Stimulated activated CD4-positive, alpha-beta T cell treated with anti-CD3 and anti-CD28 coated beads, Interleukin-2, amount 100 ng/mL, for 24 hours (primary cell): ENCODE data around the gene PPP2R2C.

Source experiments
- DNase-seq, 2 donors: peaks; one replicate each; pipeline ENCODE4 v3.0.0-alpha.2; 2020

Gene PPP2R2C

DNA sequence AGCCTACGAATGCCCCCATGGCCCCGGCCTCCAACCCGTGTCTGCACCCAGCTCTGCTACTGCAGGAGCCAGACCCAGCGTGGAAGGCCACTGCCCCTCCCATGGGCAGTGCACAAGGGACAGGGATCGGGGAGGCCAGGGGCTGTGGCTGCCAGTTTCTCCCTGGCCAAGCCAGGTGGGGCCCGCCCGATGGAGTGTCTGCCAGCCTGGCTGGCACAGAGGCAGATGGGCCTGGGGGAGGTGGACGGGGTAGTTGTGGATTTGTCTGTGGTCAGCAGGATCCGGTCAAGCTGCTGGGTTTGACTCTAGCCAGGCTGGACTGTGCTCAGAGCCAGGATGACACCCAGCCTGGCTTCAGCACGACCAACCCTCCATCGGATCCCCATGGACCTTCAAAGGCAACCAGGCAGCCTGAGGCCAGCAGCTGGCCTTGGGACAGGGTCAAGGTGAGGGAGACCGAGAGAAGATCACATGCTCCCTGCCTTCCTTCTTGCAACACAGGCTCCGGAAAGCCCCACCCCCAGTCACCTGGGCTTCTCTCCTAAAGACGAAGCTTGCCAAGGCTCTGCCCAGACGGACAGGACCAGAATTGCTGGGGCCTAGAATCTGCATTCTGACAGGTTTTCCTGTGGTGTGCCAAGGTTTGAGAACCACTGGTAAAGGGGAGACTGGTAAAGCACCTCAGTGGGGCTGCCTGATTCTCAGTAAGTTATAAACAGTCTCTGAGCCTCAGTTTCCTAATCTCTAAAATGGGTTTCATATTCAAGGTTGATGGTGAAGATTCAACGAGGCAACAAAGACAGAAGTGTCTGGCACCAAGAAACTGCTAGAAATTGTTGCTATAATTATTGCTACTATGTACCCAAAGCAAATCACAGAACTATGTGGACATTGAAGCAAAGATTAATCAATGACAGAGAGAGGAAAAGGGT is 78.6 kb downstream of the PPP2R2C start:
- no peak for DNase-seq

DNA sequence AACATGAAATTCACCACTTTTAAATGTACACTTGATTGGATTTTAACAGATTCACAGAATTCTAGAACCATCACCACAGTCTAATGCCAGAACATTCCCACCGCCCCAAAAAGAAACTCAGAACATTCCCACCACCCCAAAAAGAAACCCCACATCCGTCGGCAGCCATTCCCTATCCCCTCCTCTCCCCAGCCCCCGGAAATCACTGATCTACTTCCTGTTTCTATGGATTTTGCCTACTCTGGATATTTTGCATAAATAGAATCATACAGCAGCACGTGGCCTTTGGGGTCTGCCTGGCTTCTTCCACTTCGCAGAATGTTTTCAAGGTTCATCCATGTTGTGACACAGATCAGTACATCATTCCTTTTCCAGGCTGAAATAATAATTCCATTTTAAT is 79.3 kb downstream of the PPP2R2C start:
- DNase-seq, result no peak

DNA sequence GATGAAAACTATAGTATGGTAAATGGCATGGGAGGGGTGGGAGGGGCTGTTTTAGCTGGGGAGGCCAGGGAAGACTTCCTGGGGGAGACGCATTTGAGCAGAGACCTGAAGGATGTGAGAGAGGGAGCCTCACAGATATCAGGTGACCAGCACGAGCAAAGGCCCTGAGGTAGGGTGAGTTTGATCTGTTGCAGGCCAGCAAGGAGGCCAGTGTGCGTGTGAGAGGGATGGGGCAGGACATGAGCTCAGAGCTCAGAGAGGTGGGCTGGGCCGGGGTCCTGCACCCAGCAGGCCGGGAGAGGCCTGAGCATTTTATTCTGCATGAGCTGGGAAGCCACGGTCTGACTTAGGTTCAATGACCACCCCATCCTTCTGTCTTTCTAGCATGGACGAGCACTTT is 80.0 kb downstream of the PPP2R2C start:
- no peak for DNase-seq

DNA sequence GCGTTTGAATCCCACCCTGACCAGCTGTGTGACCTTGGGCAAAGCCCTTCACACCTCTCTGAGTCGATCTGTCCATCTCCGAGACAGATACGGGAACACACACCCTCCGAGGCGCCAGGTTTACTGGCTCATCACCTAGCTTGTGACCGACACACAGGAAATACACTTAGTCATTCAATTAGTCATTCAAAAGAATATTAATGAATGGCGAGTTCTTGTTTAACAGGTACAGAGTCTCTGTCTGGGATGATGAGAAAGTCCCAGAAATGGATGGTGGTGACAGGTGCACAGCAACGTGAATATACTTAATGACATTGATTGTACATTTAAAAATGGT is 80.6 kb downstream of the PPP2R2C start:
- DNase-seq, result no peak

DNA sequence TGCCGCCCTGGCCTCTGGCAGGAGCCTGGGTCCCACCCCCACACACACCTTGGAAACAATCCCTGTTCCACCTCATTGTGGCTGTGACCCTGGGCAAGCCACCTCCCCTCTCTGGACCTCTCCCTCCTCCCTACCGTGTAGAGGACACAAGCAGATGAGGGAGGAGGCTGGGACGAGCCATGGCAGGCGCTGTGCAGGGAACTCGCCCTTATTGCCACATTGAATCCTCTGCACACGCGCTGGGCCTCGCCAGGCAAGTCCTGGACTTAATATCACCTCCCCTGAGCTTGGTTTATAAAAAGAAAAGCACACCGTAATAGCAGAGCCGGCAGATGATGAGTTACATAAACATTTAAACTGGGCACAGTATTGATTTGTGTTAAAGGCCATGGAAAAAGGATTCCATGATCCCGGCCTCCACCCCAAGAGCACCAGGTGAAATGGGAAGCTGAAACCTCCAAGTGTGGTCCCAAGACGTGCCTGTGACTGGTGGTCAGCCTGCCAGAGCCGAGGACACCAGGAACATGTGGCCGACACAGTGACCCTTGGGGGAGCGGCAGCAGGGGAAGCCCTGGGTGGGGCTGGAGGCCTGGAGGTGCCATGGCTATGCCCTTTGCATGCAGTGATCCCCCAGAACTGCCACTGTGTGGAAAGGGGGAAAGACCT is 81.1 kb downstream of the PPP2R2C start:
- DNase-seq, result no peak

DNA sequence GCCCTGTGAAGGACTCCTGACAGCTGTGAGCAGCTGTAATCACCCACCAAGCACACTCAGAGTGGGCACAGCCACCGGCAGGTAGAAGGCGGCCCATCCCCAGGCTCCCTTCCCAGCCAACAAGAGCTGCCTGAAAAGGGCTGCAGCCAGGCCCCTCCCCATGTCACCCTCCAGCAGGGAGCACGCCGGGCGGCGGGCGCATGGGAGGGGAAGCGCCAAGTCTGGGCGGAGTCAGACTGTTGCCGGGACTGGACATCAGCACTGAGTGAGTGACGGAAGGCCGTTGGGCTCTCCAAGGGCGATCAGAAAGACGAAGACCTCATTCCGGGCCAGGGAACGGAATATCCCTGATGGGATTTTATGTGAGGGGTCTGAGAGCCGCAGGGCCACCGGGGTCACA is 82.1 kb downstream of the PPP2R2C start:
- DNase-seq, result no peak

DNA sequence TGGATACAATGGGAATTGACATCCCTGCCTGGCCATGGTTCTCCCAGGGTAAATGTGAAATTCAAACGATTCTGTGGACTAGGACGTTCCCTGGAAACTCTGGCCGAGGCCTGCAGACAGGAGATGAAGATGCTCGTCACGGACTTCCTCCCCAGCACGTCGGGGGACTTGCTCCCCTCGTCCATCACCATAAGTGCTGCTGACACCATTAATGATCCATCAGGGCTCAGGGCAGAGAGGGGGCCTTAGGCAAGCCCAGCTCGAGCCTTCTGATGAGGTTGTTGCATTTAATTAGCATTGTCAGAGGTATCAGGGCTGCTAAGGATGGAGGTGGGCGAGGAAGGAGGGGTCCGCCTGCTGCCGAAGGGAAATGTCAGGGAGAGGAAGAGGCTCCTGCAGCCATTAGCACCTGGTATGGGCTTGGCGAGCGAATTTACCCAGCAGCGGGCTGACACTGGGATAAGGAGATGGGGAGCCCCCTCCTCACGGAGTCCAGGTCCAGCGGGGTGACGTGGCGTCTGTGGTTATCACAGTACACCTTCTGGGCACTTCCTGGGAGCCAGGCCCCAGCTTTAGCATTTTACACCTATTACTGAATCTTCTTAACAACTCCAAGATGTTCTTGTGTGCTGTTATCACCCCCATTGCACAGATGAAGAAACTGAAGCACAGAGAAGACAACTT is 83.1 kb downstream of the PPP2R2C start:
- no peak for DNase-seq

DNA sequence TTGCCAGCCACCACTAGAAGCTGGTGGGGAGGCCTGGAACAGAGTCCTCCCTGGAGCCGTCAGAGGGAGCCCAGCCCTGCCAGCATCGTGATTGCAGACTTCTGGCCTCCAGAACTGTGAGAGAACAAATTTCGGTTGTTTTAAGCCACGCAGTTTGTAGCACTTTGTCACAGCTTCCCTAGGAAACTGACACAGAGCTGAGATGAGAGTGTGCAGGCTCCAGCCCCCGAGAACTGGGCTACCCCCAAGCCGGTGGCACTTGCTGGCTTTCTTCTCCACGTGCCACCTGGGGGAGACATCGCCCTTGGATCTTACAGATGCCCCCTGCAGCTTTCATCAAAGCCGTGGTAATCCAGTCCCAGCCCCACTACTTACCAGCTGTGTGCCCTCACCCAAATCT is 83.7 kb downstream of the PPP2R2C start:
- DNase-seq, result no peak

DNA sequence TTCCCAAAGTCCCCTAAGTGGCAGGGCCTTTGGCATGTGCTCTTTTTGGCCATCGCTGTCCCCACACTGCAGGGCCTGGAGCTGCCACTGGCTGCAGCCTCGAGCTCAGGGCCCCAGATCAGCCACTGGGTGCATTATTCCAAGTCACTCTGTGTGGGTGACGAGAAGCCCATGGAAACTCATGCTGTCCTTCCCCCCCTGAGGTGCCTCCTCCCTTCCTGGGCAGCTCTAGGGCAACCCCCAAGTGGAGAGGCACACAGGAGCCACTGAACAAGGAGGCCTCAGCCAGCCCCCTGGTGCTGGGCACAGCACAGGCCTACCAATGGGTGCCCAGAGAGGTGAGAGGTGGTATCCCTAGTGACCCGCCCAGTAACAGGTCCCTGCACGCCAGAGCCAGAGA is 84.5 kb downstream of the PPP2R2C start:
- no peak for DNase-seq

DNA sequence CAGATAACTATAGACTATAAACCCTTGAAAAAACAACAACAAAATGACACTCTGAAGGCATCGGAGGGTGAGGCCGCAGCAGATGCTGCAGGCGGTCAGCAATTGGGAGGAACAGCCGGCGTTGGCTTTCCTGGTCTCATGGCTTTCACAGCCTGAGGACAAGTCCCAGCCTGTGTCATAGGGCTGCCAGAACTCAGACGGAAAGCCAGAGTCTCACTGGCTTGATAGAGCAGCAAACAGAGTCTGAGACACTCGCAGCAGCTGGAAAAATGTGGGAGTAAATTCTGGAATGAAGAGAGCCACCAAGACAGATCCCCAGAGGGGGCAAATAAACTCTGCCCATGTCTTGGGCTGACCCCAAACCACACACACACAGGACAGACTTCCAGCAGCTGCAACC is 86.3 kb downstream of the PPP2R2C start:
- DNase-seq, result no peak

DNA sequence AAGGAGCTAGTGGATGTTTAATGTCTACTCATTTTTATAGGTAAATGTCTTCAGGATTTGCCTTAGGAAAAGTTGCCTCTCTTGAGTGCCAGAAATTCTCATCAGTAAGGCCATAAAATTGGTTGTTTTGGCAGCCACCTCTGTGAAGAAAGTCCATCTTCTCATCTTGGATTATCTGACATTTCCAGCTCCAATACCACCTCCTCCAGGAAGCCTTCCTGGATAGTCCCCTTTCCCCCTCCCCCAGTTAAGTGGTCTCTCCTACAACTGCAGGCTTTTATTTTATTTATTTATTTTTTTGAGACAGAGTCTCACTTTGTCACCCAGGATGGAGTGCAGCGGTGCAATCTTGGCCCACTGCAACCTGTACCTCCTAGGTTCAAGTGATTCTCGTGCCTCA is 87.1 kb downstream of the PPP2R2C start:
- no peak for DNase-seq

DNA sequence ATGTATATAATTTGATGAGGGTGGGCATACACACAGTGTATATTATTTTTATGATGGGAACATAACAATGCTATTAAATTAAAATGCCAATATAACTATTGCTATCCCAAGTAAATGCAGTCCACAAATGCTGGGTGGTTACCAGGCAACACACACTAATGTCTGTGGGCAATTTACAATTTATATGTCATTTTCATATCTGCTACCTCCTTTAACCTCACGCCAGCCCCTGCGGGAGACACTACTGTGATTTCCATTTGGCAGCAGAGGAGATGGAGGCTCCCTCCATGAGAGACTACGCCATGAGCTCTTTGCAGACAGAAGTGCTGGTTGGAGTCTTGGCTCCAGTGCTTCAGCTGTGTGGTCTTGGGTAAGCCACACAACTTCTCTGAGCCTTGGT is 87.9 kb downstream of the PPP2R2C start:
- no peak for DNase-seq

DNA sequence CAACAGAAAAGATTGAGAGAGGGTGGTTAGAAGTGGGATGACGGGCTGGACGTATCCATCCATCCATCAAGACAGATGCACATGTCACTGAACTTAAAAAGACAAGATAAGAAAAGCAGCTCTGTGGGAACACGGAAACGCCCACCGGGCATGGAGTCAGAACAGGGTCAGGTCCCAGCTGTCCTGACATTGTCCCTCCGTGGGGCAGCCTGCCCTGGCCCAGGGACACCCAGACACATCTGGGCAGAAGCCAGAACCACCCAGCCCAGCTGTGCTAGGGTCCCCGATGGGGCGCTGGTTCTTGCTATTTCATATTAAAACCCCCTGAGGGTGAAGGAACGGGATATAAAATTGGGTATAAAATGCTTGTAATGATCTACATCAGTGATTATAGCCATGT is 88.5 kb downstream of the PPP2R2C start:
- no peak for DNase-seq

DNA sequence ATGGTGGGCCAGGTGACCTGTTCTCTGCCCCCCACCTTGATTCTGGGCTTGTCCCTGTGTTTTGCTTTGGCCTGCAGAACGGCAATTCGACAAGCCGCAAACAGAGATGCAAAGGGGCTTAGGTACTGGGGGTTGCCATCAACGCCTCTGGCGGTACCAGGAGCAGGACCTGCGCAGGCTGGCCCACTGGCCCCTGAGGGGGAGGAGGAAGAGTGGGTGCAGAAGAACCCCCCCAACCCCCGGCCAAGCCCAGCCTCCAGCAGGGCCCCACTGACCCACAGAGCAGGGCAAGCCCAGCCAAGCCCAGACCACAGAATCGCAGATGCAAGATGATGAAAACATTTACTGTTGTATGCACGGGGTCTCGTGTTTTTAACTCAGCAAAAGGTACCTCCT is 89.4 kb downstream of the PPP2R2C start:
- no peak for DNase-seq

DNA sequence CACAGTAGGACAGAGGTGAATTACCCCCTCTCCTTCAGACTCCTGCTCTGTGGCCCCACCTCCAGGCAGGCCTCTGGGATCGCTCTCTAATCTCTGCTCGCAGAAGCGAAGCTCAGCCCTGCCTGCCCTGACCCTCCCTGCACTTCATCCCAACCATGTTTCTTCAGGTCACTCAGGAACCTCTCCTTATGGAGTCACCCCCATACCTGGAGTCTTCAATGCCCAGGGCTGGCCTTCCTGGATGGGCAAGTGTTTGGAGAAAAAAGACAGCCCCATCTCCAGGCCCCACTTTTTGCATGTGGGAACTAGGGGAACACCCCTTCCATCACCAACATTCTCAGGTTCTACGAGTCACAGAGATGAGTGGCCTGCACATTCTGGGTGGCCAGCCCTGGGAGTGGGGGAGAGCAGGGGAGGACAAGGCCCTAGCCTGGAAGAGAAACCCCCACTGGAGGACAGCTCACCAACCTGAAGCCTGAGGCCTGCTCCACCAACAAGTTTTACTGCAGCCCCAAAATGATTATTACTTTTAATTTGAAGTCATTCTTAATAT is 90.8 kb downstream of the PPP2R2C start:
- DNase-seq, result no peak

DNA sequence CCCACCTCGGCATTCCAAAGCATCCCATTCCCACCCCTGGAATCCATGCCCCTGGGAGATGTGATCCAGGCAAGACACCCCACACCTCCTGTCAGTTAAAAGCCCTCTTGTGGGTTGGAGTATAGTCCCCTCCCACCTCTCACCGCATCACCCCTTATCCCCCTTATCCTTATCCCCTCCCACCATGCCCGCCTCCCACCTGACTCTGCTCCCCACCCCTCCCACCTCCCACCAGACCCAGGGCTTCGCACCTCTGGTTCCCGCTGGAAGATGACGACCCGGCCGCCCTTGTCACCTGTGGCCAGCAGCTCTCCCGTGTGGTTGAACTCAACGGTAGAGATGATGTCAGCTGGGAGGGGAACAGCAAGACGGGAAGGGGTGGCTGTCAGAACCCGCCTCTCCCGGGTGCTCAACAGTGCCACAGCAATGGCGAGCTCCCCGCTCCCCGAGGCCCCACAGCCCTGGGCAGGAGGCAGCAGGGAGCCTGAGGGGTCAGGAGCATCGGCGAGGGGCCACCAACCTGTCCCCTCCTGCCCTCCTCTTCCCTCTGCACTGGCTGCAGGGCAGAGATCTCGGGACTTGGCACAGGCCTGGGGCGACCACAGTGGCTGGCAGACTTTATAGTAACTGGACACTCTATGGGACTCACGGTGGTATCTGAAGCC is 91.5 kb downstream of the PPP2R2C start:
- DNase-seq, result no peak

DNA sequence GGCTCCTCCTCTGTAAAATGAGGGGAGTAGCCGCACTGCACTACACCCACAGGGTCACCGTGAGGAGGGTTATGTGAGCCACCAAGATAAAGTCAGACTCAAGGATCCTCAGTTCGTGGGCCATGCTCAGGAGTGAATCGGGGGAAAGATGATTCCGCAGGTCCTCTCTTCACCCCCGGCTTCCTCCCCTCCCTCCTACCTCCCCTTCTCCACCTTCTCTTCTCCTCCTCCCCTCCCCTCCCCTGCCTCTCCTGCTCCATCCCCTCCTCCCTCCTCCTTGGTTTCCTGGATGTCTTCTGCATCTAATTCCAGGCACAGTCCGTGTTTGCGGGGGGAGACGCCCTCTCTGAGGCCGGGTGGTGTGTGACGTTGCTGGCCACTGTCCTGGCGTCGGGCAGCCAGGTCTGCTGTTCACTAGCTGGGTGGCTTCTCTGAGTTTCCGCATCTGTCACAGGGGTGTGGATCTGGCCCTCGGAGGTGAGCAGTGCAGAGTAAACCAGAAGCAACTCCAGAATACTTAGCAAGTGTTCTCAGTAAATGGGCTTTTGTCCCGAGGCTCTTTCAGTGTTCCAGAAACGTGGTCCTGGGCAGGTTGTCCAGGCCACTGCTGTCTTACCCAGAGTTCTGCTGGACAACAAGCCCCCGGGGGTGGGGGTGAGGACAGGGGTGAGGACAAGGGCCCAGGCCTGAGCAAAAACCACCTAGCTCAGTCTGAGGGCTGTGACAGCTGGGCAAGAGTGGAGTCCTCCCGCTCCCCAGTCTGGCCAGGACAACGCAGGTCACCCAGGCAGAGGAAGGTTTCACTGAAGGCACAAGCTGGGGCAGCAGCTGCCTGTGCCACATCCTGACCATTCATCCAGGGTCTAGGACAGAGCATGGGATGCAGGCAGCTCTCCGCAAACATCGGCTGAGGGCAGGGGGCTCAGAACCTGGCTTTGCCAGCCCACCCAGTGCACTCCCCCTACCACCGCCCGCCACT is 92.4 kb downstream of the PPP2R2C start:
- no peak for DNase-seq

DNA sequence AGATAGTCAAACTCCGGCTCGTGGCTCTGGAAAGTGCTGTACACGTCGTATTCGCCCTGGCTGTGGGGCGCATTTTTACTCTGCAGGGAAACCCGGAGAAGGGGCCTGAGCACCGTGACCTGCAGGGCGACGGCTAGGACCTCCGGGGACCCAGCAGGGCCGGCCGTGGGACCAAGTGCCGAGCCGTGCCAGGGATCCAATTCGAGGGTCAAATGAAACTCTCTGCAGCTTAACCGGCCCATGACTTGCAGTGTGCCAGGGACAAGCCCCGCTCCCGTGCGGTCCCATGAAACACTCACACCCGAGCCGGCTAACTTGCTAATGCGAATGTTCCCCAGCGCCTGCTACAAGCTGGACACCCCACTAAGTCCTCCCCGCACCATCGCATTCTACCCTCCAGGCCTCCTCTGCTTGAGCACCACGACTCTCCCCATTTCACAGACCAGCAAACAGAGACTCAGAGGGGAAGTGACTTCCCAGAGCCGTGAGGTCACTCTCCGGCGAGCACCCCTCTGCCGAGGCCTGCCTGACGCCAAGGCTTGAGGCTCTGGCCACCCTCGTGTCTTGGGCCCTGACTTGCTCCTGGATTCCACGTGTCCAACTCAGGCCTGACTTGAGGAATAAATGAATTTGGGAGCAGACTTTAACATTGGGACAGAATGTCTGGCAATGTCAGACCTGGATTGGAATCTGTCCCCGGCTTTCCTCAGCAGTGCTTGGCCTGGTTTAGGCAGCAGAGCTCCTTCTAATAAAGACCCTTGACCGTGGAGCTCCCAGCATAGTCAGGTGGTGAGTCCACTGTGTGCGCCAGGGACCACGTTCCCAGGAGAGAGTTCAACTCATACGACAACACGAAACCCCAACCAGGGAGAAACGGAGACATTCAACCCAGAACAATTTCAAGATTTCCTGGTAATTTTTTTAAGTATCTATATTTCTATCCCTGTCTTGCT is 93.6 kb downstream of the PPP2R2C start:
- DNase-seq, result no peak

DNA sequence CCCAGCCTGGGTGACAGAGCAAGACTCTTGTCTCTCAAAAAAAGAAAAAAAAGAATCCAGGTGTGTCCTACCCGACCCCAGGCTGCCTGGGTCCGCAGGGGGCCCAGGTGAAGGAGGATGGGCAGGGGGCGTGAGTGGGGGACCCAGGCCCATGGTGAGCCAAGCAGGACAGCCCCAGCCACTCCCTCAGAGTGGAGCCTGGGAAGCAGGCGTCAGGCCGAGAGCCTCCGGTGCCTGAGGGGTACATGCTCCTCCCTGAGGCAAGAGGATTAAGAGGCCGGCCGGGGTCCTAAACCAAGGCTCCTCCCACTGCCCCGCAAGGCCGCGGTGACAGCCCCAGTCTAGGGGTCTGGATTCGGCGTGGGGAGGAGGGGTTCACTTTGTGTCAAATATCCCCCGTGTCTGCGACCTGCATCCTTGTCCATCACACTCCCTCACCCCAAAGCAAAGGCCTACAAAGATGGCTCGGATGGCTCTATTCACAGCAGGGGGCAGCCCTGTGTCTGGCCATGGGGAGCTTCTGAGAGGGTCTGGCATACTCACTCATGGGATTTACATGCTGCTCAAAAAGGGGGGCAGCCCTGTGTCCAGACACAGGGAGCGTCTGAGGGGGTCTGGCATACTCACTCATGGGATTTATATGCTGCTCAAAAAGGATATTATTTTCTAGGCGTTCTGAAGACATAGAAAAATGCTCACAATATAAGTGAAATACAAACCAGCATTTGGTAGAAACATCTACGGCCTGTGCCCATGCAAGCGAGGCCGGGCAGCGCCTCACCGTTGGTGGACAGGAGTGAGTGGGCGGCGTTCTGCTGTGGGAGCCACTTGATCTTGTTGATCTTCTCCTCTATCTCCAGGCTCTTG is 94.6 kb downstream of the PPP2R2C start:
- DNase-seq, result no peak
